Ishikawa (cell line): ENCODE results near the gene NANOS3.

ENCODE experiments used
- CEBPB ChIP-seq: IDR thresholded peaks from 2 replicates; pipeline ENCODE4 v1.6.1; 2012
- CREB1 ChIP-seq: IDR thresholded peaks from 2 replicates; pipeline ENCODE4 v1.6.1; 2012; ENCODE audit warnings: low read depth
- EP300 ChIP-seq: IDR thresholded peaks from 2 replicates; pipeline ENCODE4 v1.6.1; 2012; ENCODE audit warnings: borderline replicate concordance
- FOXM1 ChIP-seq: IDR thresholded peaks from 2 replicates; pipeline ENCODE4 v1.6.1; 2012; ENCODE audit warnings: low read depth, borderline replicate concordance
- NFIC ChIP-seq: IDR thresholded peaks from 2 replicates; pipeline ENCODE4 v1.6.1; 2012
- RAD21 ChIP-seq: IDR thresholded peaks from 2 replicates; pipeline ENCODE4 v1.6.1; 2012; ENCODE audit warnings: low read depth
- TAF1 ChIP-seq: IDR thresholded peaks from 2 replicates; pipeline ENCODE4 v1.6.1; 2012; ENCODE audit warnings: low read depth, mild to moderate bottlenecking
- TCF12 ChIP-seq: IDR thresholded peaks from 2 replicates; pipeline ENCODE4 v1.6.1; 2012; ENCODE audit warnings: low read depth
- YY1 ChIP-seq: IDR thresholded peaks from 2 replicates; pipeline ENCODE4 v1.6.1; 2012; ENCODE audit warnings: low read depth
- TF ChIP-seq, protein P1 (sequence below): IDR thresholded peaks from 2 replicates; pipeline ENCODE4 v1.6.1; 2012; ENCODE audit warnings: low read depth, mild to moderate bottlenecking
- TF ChIP-seq, protein P2 (sequence below): IDR thresholded peaks from 2 replicates; pipeline ENCODE4 v1.6.1; 2012

DNA sequence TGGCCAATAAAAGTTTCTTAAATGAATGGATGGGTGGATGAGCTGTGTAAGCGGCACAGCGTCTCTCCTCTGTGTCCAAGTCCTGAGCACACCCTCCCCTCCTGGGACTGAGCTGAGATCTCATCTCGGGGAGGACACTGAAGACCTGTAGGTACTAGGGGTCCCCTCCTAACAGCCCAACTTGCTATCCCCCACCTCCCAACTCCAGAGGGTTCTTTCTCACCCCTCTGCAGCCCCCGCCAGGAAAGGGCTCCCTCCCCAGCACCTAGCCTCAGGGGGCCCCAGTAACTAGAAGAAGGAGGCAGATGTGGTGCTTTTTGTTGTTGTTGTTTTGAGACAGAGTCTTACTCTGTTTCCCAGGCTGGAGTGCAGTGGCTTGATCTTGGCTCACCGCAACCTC is 1.1 kb upstream of the NANOS3 start:
- TF ChIP-seq CEBPB (no peak), FOXM1 (no peak), EP300 (no peak), YY1 (no peak), TCF12 (no peak), NFIC (no peak), RAD21 (no peak), CREB1 (no peak), TAF1 (no peak)
- TF ChIP-seq, protein P1, sequence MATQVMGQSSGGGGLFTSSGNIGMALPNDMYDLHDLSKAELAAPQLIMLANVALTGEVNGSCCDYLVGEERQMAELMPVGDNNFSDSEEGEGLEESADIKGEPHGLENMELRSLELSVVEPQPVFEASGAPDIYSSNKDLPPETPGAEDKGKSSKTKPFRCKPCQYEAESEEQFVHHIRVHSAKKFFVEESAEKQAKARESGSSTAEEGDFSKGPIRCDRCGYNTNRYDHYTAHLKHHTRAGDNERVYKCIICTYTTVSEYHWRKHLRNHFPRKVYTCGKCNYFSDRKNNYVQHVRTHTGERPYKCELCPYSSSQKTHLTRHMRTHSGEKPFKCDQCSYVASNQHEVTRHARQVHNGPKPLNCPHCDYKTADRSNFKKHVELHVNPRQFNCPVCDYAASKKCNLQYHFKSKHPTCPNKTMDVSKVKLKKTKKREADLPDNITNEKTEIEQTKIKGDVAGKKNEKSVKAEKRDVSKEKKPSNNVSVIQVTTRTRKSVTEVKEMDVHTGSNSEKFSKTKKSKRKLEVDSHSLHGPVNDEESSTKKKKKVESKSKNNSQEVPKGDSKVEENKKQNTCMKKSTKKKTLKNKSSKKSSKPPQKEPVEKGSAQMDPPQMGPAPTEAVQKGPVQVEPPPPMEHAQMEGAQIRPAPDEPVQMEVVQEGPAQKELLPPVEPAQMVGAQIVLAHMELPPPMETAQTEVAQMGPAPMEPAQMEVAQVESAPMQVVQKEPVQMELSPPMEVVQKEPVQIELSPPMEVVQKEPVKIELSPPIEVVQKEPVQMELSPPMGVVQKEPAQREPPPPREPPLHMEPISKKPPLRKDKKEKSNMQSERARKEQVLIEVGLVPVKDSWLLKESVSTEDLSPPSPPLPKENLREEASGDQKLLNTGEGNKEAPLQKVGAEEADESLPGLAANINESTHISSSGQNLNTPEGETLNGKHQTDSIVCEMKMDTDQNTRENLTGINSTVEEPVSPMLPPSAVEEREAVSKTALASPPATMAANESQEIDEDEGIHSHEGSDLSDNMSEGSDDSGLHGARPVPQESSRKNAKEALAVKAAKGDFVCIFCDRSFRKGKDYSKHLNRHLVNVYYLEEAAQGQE = no peak
- TF ChIP-seq, protein P2, sequence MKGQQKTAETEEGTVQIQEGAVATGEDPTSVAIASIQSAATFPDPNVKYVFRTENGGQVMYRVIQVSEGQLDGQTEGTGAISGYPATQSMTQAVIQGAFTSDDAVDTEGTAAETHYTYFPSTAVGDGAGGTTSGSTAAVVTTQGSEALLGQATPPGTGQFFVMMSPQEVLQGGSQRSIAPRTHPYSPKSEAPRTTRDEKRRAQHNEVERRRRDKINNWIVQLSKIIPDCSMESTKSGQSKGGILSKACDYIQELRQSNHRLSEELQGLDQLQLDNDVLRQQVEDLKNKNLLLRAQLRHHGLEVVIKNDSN = no peak
